GM13976 (cell line): ENCODE measurements around the gene CNPY2.
A peak's percentile ranks its signal among the peaks of the same experiment; 100 is the strongest.
"Not testable (repeated sequence)": the region's sequence is repeated elsewhere in the genome, so short reads cannot be mapped to it uniquely, and the experiment has no call there.

Source experiments
- DNase-seq: peaks from one replicate; pipeline ENCODE4 v3.0.0; 2012; ENCODE audit warnings: low spot score
- in situ Hi-C: fragments of 300-500 bp; cut with MboI; formaldehyde crosslinking; loops from one replicate; pipeline ENCODE4 v1.12.0; 2022; ENCODE audit warnings: low sequenced_read_pairs, mixed read lengths, inconsistent platforms; ENCODE audit not compliant: unreplicated experiment
- TF ChIP-seq, protein P1 (sequence below): IDR thresholded peaks from 2 replicates; pipeline ENCODE4 v1.5.1; 2012; ENCODE audit warnings: borderline replicate concordance, mild to moderate bottlenecking; ENCODE audit not compliant: insufficient read depth; ENCODE audit errors: extremely low read depth, missing control alignments, control extremely low read depth

The CNPY2 gene

DNA sequence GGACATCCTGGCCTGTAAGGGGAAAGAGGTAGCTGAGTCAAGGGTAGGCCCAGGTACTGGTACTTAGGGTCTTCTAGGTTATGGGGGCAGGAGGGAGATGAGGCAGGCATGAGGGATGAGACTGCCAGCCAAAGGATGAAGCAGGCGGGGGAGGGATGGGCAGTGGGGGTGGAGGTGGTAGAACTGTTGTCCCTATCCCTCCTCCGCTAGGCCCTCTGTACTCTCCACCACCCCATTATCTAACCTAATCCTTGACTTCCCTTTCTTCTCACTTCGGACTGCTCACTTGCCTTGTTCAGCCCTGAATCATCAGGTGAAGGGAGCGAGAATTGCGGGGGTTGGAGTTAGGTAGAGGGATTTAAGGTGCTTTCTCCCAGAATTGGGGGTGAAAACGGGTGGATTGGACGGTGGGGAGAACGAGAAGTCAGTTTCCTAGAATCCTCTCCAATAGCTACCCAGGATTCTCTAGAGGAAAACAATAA is 17.4 kb upstream of the CNPY2 start:
- TF ChIP-seq, protein P1, sequence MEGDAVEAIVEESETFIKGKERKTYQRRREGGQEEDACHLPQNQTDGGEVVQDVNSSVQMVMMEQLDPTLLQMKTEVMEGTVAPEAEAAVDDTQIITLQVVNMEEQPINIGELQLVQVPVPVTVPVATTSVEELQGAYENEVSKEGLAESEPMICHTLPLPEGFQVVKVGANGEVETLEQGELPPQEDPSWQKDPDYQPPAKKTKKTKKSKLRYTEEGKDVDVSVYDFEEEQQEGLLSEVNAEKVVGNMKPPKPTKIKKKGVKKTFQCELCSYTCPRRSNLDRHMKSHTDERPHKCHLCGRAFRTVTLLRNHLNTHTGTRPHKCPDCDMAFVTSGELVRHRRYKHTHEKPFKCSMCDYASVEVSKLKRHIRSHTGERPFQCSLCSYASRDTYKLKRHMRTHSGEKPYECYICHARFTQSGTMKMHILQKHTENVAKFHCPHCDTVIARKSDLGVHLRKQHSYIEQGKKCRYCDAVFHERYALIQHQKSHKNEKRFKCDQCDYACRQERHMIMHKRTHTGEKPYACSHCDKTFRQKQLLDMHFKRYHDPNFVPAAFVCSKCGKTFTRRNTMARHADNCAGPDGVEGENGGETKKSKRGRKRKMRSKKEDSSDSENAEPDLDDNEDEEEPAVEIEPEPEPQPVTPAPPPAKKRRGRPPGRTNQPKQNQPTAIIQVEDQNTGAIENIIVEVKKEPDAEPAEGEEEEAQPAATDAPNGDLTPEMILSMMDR = no peak
- in situ Hi-C loops = no loop called here
- peak; percentile 34 for DNase-seq

DNA sequence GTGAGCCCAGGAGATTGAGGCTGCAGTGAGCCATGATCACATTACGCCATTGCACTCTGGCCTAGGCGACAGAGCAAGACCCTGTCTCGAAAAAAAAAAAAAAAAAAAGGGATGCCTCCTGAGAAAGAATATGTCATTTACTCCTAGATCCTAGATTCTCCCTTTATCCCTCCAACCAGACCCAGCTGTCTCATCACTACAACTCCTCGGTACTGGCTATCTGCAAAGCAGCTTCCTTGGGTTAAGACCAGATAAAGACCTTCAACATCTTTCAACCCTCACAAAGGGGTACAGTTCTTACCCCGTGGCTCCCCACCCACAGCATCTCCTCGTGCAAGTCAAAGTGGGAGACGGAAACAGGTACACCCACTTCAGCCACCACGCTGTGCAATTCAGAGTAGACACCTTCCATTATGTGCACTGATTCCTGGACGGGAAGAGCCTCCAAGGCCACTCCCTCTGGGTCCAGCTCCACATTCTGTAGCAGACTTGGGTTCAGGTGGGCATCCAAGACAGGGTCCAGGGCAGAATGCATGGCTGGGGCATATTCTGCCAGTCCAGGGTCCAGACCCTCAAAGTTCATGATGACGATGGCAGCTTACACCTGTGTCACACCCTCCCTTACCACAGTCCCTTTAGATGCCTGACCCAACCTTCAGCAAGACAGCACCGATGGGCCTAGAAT is 16.9 kb upstream of the CNPY2 start:
- no peak for DNase-seq
- TF ChIP-seq, protein P1 = no peak
- in situ Hi-C loops = no loop called here

DNA sequence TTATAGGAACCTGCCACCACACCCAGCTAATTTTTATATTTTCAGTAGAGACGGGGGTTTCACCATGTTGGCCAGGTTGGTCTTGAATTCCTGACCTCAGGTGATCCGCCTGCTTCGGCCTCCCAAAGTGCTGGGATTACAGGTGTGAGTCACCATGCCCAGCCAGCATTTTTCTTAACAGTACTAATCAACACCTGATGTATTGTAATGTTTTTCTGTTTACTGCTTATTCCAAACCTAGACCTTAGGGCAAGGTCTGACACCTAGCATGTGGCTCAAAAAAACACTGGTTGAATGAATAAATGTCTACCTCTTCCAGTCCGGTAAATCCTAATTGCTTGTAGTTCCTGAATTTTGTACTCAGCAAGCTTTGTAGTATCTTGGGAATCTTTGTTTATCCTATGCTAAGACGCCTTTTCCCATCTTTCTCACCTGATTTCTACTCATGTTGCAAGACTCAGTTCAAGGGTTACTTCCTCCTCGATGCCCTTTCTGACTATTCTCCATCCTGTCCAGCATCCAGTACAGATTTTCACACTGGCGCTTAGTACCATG is 15.2 kb upstream of the CNPY2 start:
- TF ChIP-seq, protein P1 = no peak
- in situ Hi-C loops = no loop called here
- no peak for DNase-seq

DNA sequence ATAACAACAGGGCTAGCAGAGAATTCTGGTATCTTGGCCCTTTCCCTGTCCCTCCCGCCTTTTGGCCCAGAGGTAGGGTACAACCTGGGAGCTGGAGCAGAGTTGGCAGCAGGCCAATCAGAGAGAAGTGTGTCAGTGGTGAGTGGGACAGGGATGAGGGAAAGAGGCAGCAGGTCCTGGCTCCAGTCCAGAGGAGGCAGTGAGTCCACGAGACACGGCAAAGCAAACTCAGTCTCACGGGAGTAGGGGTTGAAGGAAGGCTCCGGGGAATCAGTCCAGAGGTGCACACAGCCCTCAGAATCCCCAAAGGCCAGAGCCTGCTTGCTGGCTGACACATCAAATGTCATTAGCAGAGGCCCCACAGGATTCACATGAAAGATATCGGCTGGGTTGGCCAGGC is 10.7 kb upstream of the CNPY2 start:
- TF ChIP-seq, protein P1 = no peak
- no peak for DNase-seq
- in situ Hi-C loops = no loop called here

DNA sequence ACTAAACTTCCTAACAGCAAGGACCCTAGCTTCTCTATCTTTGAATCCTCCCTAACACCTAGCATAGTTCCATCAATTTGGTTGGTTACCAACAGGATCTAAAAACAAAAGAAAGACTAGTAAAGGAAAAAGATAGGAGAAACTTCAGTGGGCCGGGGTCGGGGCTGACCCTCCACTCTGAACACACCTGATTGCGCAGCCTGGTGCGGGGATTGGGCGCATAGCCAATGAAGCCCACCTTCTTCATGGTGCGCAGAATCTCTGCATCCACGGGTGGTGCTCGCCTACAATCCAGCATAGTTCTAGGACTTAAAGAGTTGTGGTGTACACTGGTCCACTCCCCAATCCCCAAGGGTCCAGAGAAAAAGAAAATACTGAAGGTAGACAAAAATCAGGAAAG is 10.3 kb upstream of the CNPY2 start:
- TF ChIP-seq, protein P1 = no peak
- no peak for DNase-seq
- in situ Hi-C loops = no loop called here

DNA sequence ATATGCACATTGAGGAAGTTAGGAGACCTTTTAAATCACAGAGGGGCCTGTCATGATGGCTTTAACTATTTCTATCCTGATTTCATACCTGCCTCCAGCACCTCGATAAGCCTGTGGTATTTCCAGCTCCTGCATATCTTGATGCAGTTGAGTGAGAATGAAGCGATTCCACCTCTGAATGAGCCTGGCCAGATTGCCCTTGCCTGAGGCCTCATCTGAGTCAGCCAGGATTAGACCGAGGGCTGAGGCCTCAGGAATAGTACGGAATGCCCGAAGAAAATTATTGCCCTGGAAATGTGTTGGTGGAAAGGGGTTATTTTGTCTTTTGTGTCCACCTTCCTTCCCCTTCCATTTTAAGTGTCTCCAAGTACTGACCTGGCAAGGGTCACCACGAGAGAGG is 8.4 kb upstream of the CNPY2 start:
- TF ChIP-seq, protein P1 = no peak
- in situ Hi-C loops = no loop called here

DNA sequence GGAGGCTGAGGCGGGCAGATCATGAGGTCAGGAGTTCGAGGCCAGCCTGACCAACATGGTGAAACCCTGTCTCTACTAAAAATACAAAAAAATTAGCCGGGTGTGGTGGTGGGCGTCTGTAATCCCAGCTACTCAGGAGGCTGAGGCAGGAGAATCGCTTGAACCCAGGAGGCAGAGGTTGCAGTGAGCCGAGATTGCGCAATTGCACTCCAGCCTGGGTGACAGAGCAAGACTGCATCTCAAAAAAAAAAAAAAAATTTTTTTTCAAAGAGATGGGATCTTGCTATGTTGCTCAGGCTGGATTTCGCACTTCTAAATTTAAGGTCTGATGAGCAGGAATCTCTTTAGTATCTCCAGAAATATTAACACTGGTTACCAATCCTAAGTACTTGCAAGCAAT is 5.8 kb upstream of the CNPY2 start:
- DNase-seq, in situ Hi-C loops: not testable (repeated sequence)

More for the DNA sequence above, 8.4 kb upstream of the CNPY2 start:
- DNase-seq = no peak
